ENCODE data around the gene CRTAC1.

DNA sequence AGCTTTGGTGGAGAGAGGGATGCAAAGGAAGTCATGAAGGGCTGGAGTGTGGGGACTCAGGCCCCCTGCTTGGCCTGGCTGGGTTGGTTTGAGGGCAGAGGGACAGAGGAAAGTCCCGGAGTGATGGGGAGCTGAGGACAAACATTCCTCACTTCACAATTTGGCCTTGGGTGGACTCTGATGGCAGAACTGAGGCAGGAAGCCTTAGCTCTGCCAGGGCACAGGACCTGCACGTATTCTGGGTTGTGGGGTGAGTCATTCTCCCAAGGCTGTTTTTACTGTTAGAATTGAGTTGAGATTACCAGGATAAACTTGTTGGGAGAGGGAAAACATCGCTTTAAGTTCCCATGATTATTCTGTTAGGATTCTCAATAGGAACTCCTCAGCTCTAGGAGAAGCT lies 178.1 kb downstream of the CRTAC1 start:
- TF ChIP-seq, protein P1, sequence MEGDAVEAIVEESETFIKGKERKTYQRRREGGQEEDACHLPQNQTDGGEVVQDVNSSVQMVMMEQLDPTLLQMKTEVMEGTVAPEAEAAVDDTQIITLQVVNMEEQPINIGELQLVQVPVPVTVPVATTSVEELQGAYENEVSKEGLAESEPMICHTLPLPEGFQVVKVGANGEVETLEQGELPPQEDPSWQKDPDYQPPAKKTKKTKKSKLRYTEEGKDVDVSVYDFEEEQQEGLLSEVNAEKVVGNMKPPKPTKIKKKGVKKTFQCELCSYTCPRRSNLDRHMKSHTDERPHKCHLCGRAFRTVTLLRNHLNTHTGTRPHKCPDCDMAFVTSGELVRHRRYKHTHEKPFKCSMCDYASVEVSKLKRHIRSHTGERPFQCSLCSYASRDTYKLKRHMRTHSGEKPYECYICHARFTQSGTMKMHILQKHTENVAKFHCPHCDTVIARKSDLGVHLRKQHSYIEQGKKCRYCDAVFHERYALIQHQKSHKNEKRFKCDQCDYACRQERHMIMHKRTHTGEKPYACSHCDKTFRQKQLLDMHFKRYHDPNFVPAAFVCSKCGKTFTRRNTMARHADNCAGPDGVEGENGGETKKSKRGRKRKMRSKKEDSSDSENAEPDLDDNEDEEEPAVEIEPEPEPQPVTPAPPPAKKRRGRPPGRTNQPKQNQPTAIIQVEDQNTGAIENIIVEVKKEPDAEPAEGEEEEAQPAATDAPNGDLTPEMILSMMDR (conservative IDR thresholded peaks at IDR 0.05): no peak
- no peak for TF ChIP-seq ZFX (IDR thresholded peaks at IDR 0.05)
